ENCODE results near the gene GGCX. TPM values are rescaled to one million over a fixed set of nuclear protein-coding genes. Genes with fewer than 3 reads are reported as not detected.
"Not testable (repeated sequence)": the region's sequence is repeated elsewhere in the genome, so short reads cannot be mapped to it uniquely, and the experiment has no call there.

The GGCX gene
- total RNA-seq, result 10 to 100 TPM; 20.8 to 22.8 TPM

GRCh38 chr2:85561280-85562212 is at the start of gene GGCX:
Gene GGCX (minus strand): TSS chr2:85561493. CDS start chr2:85561428, 65 bp downstream.
- DNase-seq, result peak; percentile 95
- Mint-ChIP-seq H3K9me3 (no peaks in the 10 kb centered on the region), H3K27ac (peak within 1 kb of the TSS; percentile 99), H3K36me3 (ENCODE audit: low read depth) (peaks cover 5% of the 10 kb centered on the region), H3K27me3 (no peaks in the 10 kb centered on the region), H3K4me1 (peaks cover 36% of the 10 kb centered on the region), H3K4me3 (peak within 1 kb of the TSS; percentile 98)
- ChIA-PET CTCF (interaction anchor here (0.6 to 4.7 kb wide), 8 partner anchors 12 to 204 kb away, joined by 3 to 44 read pairs (median 4); partner anchors contain the start of gene SH2D6), POLR2A (interaction anchor here (0.7 to 1.3 kb wide), 3 partner anchors 12 to 143 kb away, joined by 3 to 10 read pairs (median 8); no protein-coding TSS in a partner anchor)

DNA sequence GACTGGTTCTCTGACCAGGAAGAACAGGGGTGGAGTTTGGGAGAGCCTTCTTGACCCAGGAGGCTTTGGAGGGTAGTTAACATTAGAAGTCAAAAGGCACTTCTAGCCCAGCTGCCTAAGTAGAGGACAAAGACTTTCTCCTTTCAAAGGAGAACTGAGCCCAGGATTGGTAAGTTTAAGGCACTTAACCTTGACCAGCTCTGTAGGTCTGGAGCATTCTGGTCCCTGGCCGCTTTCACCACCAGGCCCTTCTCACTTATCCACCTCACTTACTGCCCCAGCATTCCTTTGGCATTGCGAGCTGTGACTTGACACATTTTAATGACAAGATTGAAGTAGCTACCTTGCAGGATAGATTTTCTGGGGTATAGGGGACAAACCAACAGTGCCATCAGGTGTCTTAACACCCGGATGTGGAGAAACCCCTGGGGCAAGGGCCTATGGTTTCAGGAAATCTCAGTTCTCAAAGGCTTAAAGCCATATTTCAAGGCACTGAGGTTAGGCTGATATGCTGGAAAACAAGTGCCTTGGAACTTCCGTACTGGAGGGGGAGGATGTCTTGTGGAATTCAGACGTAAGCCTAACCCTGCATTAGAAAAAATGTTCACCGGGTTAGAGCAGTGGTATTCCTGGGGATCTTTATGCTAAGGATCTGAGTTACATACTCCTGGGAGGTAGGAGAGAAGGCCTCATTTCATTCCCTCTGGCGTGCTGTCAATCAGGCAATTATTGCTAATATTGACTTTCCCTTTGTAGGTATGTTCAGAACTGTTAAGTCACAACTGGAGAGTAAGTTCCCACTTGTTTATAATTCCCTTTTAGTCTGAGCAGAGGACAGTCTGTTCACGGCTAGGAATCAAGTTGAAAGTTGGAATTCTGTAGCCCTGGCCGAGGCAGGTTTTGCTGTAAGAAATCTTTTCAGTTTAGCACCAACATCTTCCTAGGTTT is 46.2 kb upstream of the GGCX start:
- H3K9me3 Mint-ChIP-seq, result no peaks in the 10 kb centered on the region
- DNase-seq, result no peak
- ChIA-PET CTCF (interaction anchor here (0.6 to 4.2 kb wide), 2 partner anchors 13 kb away, joined by 3 to 21 read pairs; partner anchors contain the start of gene RNF181), POLR2A (no interaction called here)
- H3K36me3 Mint-ChIP-seq (ENCODE audit: low read depth), result peaks cover 25% of the 10 kb centered on the region
- H3K4me3 Mint-ChIP-seq, result no peak overlapping the region
- no peak overlapping the region for H3K27ac Mint-ChIP-seq
- peaks cover 2% of the 10 kb centered on the region for H3K27me3 Mint-ChIP-seq
- peaks cover 29% of the 10 kb centered on the region for H3K4me1 Mint-ChIP-seq

DNA sequence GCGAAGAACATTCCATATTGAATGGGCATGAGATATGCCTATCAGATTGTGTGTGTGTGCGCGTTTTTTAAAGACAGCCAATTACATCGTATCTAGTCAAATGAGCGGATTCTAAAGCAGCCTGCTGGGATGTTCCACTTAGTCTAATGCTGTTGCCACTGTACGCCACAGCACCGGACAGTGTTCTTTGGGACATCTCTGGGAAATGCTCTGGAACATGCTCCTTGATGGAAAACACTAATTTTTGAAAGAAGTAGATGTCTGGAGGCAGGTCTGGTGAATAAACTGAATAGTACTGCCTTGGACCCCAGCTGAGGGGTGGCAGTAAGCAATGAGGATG is 44.8 kb upstream of the GGCX start:
- CTCF ChIA-PET, result interaction anchor here (1.6 to 4.2 kb wide), 2 partner anchors 11 to 45 kb away, joined by 3 to 21 read pairs; partner anchors contain the start of genes GGCX and RNF181
- no peak overlapping the region for H3K4me3 Mint-ChIP-seq
- H3K27me3 Mint-ChIP-seq, result peaks cover 2% of the 10 kb centered on the region
- no peak for DNase-seq
- H3K27ac Mint-ChIP-seq, result no peak overlapping the region
- H3K4me1 Mint-ChIP-seq, result peaks cover 24% of the 10 kb centered on the region
- POLR2A ChIA-PET, result no interaction called here
- H3K9me3 Mint-ChIP-seq, result no peaks in the 10 kb centered on the region
- peaks cover 24% of the 10 kb centered on the region for H3K36me3 Mint-ChIP-seq (ENCODE audit: low read depth)

DNA sequence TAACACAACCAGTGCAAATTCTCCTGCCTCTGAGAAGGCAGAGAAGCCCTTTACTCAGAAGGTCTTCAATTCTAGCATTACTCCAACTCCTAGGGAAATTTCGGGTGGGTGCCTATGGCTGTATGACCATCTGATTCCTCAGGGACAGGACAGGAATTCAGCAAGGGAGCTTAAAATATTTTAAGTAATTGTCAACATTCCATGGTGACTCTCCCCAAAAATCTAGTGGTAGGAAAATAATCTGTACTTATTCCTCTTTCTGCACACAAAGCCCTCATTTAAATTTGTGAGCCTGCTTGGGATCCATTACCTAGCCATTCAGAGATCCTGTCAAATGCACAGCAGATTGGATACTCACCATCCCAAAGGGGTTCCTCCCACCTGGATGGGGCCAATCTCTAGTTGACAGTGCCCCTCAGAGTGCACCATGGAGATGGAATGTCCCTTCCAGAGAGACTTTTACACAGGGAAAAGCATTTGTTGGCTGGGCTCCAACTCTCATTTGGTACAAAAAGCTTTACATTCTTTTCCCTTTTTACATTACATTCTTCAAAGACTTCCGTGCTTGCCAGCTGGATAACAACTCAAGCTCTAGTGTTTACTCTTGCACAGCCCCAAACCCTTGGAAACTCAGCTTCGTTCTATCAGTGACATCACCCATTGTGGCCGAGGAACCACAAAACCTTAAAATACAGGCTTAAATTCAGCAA is 44.3 kb upstream of the GGCX start:
- peaks cover 24% of the 10 kb centered on the region for H3K4me1 Mint-ChIP-seq
- no peaks in the 10 kb centered on the region for H3K9me3 Mint-ChIP-seq
- DNase-seq, result no peak
- no peak overlapping the region for H3K4me3 Mint-ChIP-seq
- ChIA-PET CTCF (interaction anchor here (1.1 to 4.2 kb wide), 3 partner anchors 11 to 44 kb away, joined by 3 to 21 read pairs (median 3); partner anchors contain the start of genes GGCX and RNF181), POLR2A (no interaction called here)
- H3K36me3 Mint-ChIP-seq (ENCODE audit: low read depth), result peaks cover 24% of the 10 kb centered on the region
- H3K27ac Mint-ChIP-seq, result no peak overlapping the region
- peaks cover 2% of the 10 kb centered on the region for H3K27me3 Mint-ChIP-seq

GRCh38 chr2:85604568-85605339 is 43.5 kb upstream of the GGCX start:
- no peak for DNase-seq
- Mint-ChIP-seq H3K27me3 (peaks cover 2% of the 10 kb centered on the region), H3K4me3 (no peak overlapping the region), H3K27ac (no peak overlapping the region), H3K4me1 (peaks cover 19% of the 10 kb centered on the region), H3K9me3 (no peaks in the 10 kb centered on the region), H3K36me3 (ENCODE audit: low read depth) (peaks cover 18% of the 10 kb centered on the region)
- ChIA-PET CTCF (interaction anchor here (0.7 to 4.2 kb wide), 6 partner anchors 10 to 185 kb away, joined by 3 to 21 read pairs (median 3); partner anchors contain the start of genes GGCX and RNF181), POLR2A (no interaction called here)

GRCh38 chr2:85604133-85604444 is 42.8 kb upstream of the GGCX start:
- DNase-seq, H3K4me3 Mint-ChIP-seq, POLR2A ChIA-PET, H3K9me3 Mint-ChIP-seq, H3K27ac Mint-ChIP-seq, H3K27me3 Mint-ChIP-seq: not testable (repeated sequence)
- peaks cover 15% of the 10 kb centered on the region for H3K36me3 Mint-ChIP-seq (ENCODE audit: low read depth)
- peaks cover 17% of the 10 kb centered on the region for H3K4me1 Mint-ChIP-seq
- CTCF ChIA-PET, result interaction anchor here (0.7 to 4.2 kb wide), 6 partner anchors 8 to 184 kb away, joined by 3 to 21 read pairs (median 3); partner anchors contain the start of genes C2orf68 and RNF181

DNA sequence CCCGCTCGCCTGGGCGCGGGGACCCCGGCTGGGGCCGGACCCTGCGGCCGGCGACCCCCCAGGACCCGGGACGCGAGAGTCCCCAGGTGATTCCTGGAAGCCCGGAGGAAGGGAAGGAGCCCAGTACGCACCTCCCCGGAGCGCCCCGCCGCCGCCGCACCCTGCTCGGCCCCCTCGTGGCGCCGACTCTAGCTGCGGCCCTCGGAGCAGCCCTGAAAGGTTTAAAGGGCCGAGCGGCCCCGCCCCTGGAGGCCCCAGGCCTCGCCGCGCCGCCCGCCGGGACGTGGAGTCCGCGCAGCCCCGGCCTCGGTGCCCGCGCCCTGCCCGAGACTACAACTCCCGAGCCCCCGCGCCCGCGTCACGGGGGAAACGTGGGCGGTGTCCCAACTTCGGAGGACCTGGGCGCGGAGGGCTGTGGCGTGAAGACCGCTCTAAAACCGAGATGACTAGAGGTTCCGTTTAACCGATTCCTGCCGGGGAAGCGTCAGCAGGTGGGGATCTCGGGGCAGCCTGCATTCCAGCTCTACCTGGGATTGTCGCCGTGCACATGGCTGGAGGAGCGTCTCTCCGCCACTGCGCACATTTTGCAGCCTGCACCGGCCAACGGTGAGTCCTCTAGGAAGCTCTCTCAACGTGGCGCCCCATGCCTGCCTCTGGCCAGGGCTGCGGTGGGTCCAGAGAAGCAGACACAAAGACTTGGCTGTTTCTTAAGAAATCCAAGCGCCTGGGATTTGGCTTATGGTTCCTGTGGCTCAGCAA is 41.4 kb upstream of the GGCX start, which contains the start of gene TMEM150A:
Gene TMEM150A (minus strand): TSS at position 223 of the 759 bp plus-strand sequence. CDS start 750 bp downstream, outside the sequence.
- DNase-seq, result peak; percentile 77
- Mint-ChIP-seq H3K27me3 (peaks cover 2% of the 10 kb centered on the region), H3K4me1 (peaks cover 12% of the 10 kb centered on the region), H3K27ac (peak within 1 kb of the TSS; percentile 77), H3K9me3 (no peaks in the 10 kb centered on the region), H3K4me3 (peak within 1 kb of the TSS; percentile 78), H3K36me3 (ENCODE audit: low read depth) (peaks cover 6% of the 10 kb centered on the region)
- ChIA-PET POLR2A (no interaction called here), CTCF (interaction anchor here (0.5 to 1.6 kb wide), 6 partner anchors 9 to 523 kb away, joined by 3 to 5 read pairs (median 4); partner anchors contain the start of genes C2orf68 and USP39)

- POLR2A ChIA-PET, result interaction anchor here (1.3 kb wide), 1 partner anchor 10 kb away, joined by 7 read pairs; the partner anchor contains the start of gene C2orf68
- no peak for DNase-seq
- Mint-ChIP-seq H3K36me3 (ENCODE audit: low read depth) (peaks cover 10% of the 10 kb centered on the region), H3K4me3 (peak overlapping the region; percentile 68), H3K27ac (peak overlapping the region; percentile 77), H3K4me1 (peaks cover 15% of the 10 kb centered on the region), H3K27me3 (peaks cover 2% of the 10 kb centered on the region), H3K9me3 (no peaks in the 10 kb centered on the region)
- CTCF ChIA-PET, result interaction anchor here (0.5 to 1.6 kb wide), 4 partner anchors 10 to 417 kb away, joined by 3 to 7 read pairs (median 4); partner anchors contain the start of gene C2orf68
Observed at GRCh38 chr2:85601771-85602475, 40.6 kb upstream of the GGCX start.

DNA sequence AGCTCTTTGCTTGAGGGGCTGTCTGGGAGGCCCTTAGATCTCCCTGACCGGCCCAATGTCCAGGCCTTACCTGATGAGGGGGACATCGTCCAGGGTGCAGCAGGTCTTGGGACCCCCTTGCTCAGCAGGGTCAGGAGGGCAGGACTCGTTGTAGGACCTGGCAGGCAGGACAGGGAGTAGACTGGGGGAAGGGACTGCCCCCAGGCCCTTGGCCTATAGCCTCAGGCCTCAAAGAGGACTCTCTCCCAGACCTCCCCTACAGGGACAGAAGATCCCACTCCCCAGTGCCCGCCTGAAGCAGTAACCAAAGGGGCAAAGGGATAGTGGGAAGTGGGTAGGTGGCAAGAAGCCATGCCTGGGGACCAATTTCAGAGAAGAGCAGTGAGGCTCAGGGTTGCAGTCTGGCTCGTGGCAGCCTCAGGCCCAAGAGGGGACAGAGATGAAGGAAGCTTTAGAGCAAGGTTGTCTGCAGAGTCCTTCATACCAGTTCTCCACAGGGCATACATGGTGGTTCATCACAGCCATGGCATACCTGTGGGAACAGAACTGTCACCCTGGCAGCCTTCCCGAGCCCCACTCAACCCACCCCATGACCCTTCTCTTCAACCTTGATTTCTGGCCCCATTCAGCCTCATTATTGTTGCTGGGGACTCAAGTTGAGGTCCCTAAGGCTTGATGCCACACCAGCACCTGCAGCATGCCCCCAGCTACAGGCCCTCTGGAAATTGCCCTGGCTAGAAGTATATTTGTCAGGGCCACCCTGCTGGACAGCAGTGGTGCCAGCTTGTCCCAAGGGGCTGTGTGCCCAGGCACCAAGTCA is 39.9 kb upstream of the GGCX start:
- Mint-ChIP-seq H3K9me3 (no peaks in the 10 kb centered on the region), H3K4me1 (peaks cover 23% of the 10 kb centered on the region), H3K27ac (no peak overlapping the region), H3K4me3 (peak overlapping the region; percentile 68), H3K36me3 (ENCODE audit: low read depth) (peaks cover 15% of the 10 kb centered on the region), H3K27me3 (peaks cover 2% of the 10 kb centered on the region)
- DNase-seq, result no peak
- ChIA-PET POLR2A (interaction anchor here (1.3 kb wide), 1 partner anchor 11 kb away, joined by 7 read pairs; the partner anchor contains the start of gene C2orf68), CTCF (interaction anchor here (1.5 to 1.6 kb wide), 3 partner anchors 11 to 20 kb away, joined by 3 to 7 read pairs (median 4); partner anchors contain the start of gene C2orf68)

DNA sequence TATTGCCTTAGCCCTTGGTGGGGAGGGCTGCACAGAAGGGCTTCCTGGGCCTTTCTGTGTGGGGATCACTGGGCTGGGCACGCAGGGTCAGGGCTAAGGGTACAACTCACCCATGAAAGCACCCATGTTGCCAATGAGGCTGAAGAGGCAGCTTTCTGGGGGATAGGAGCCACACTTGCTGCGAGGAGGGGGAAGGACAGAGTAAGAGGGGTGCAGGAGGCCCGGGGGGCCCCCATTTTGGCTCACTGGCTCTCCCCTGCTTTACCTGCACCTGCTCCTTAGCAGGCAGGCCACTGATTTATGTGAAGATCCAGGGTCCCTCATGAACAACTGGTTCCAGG is 38.9 kb upstream of the GGCX start:
- Mint-ChIP-seq H3K4me1 (peaks cover 31% of the 10 kb centered on the region), H3K9me3 (no peaks in the 10 kb centered on the region), H3K4me3 (no peak overlapping the region), H3K27ac (no peak overlapping the region), H3K36me3 (ENCODE audit: low read depth) (peaks cover 21% of the 10 kb centered on the region), H3K27me3 (peaks cover 2% of the 10 kb centered on the region)
- ChIA-PET CTCF (interaction anchor here (1.0 to 1.7 kb wide), 4 partner anchors 9 to 181 kb away, joined by 3 to 7 read pairs (median 4); partner anchors contain the start of gene SH2D6), POLR2A (no interaction called here)
- no peak for DNase-seq

Measured in activated CD4-positive, alpha-beta T cell treated with anti-CD3 and anti-CD28 coated beads, Interleukin-2, amount 10 ng/mL, durations not matched to agents 7 days and 5 days (primary cell).